Ovary (tissue), 9 donors: ENCODE results near the gene HABP4. TPM values are rescaled to one million over a fixed set of nuclear protein-coding genes. Genes with fewer than 3 reads are reported as not detected.
A peak's percentile ranks its signal among the peaks of the same experiment; 100 is the strongest.

Experiments used
- DNase-seq, 5 donors: peaks; one replicate each; pipeline ENCODE4 v3.0.0-alpha.2; 2019 to 2020
- H3K27ac ChIP-seq, 2 donors: fragments of 200-600 bp; one replicate each; pipeline versions ENCODE4 v1.5.1 to v1.8.0; 2019 to 2022
- H3K27me3 ChIP-seq: fragments of 200-600 bp; one replicate; pipeline ENCODE4 v1.8.0; 2022
- H3K36me3 ChIP-seq: fragments of 200-600 bp; sonication (generic); one replicate; pipeline ENCODE4 v1.5.1; 2019
- H3K4me1 ChIP-seq: one replicate; pipeline ENCODE4 v1.8.1; 2013; ENCODE audit warnings: mild to moderate bottlenecking, moderate library complexity; ENCODE audit not compliant: insufficient read depth
- H3K4me3 ChIP-seq: fragments of 200-600 bp; sonication (generic); one replicate; pipeline ENCODE4 v1.5.1; 2017
- H3K9me3 ChIP-seq, 2 donors: fragments of 200-600 bp in 1 of 2; sonication (generic) in 1 of 2; one replicate each; pipeline versions ENCODE4 v1.5.1 to v1.8.1; 2013 to 2019; ENCODE audit warnings: mild to moderate bottlenecking in 1 of 2, moderate library complexity in 1 of 2
- CTCF ChIP-seq, 3 donors: fragments of 450-650 bp in 2 of 3; fragments of 200-600 bp in 1 of 3; IDR thresholded peaks; one replicate each; pipeline versions ENCODE4 v1.5.1 to v1.8.0; 2016 to 2022; ENCODE audit warnings: antibody characterized with exemption in 3 of 3, mild to moderate bottlenecking in 1 of 3
- EP300 ChIP-seq: sonication (generic); formaldehyde crosslinking; IDR thresholded peaks from one replicate; pipeline ENCODE4 v1.6.1; 2017; ENCODE audit warnings: antibody characterized with exemption
- POLR2A ChIP-seq: fragments of 450-650 bp; IDR thresholded peaks from one replicate; pipeline ENCODE4 v1.6.1; 2017; ENCODE audit warnings: antibody characterized with exemption, mild to moderate bottlenecking, moderate library complexity
- WGBS, 3 donors: extraction: QIAGEN DNeasy Blood & Tissue Kit in 1 of 3; methylation state at CpG; one replicate each; pipeline versions ENCODE4 v1.1.5 to v1.1.7; 2013 to 2017; 5-methylcytosine and 5-hydroxymethylcytosine counted together
- intact Hi-C, 4 donors: fragments of 100-400 bp; cut with DNase I; formaldehyde crosslinking; loops; one replicate each; pipeline versions ENCODE4 v1.11.0 to v1.15.1; 2022 to 2023
- polyA plus RNA-seq, 2 donors: library from polyadenylated mRNA; stranded (reverse); fragments of 200-250 nt in 1 of 2; fragments of 350-450 nt in 1 of 2; fragmentation: Illumina TruSeq in 1 of 2; extraction: RNeasy Lipid Tissue Mini Kit (QIAGEN cat#74804) in 1 of 2; gene quantifications; one replicate each; pipeline ENCODE4 v1.2.3, GENCODE V29; 2013 to 2014
- total RNA-seq, 7 donors: library from RNA; depleted of rRNA in 2 of 7; stranded (reverse); fragments of >200 nt in 2 of 7; fragmentation: NEBNext Ultra II Directional in 3 of 7; extraction: Animal tissue kit (Norgen Biotek cat#: 25700) in 3 of 7; gene quantifications; one replicate each; pipeline versions ENCODE4 v1.1.0 to v1.2.4, GENCODE V29; 2016 to 2023
- donor health status: DM: no; HTN: no; CAD: no; lungs with moderate emphysema.
- donor health status: DM: no; HTN: no; CAD: no.
- donor health status: Bipolar disorder and iron deficiency.
- donor health status: DM: yes; HTN: yes; CAD: no.
- donor health status: DM: no; HTN: no; CAD: no.
- donor health status: DM: yes; HTN: yes; CAD: no.

Gene HABP4
- total and polyA plus RNA-seq, 9 donors = 10.3 to 23.4 (median 19.2) TPM

GRCh38 chr9:96417661-96418082, 32.3 kb upstream of the HABP4 start:
- no peaks in the 10 kb centered on the region for H3K27me3 ChIP-seq
- peaks cover 8% of the 10 kb centered on the region for H3K4me1 ChIP-seq
- peak overlapping the region; percentile 94 to 96 for H3K27ac ChIP-seq
- no peaks in the 10 kb centered on the region for H3K9me3 ChIP-seq
- peak in 3 of 5 donors; percentile 20 to 53 (median 38) for DNase-seq
- H3K4me3 ChIP-seq = peak overlapping the region; percentile 74
- TF ChIP-seq CTCF (IDR thresholded peaks at IDR 0.05) (no peak), POLR2A (no peak), EP300 (no peak)
- WGBS, 3 donors = 0 to 1% (median 0%) methylated on average over 17 to 62 of the region's 62 CpGs
- intact Hi-C loops = loop anchor here in 1 of 4 donors (10.0 kb wide), 1 partner anchor 247 kb away; no protein-coding TSS in a partner anchor
- H3K36me3 ChIP-seq = no peaks in the 10 kb centered on the region

GRCh38 chr9:96418083-96418919, 31.7 kb upstream of the HABP4 start, which contains the start of gene ZNF367:
ZNF367 (minus strand) TSS chr9:96418370; CDS start chr9:96418032, 338 bp downstream.
- peak; percentile 95 to 97 (median 96) for DNase-seq
- no peaks in the 10 kb centered on the region for H3K9me3 ChIP-seq
- peak within 1 kb of the TSS; percentile 74 for H3K4me3 ChIP-seq
- H3K27ac ChIP-seq = peak within 1 kb of the TSS; percentile 95 to 96
- peaks cover 8% of the 10 kb centered on the region for H3K4me1 ChIP-seq
- 0% methylated on average over 56 to 100 of the region's 100 CpGs for WGBS, 3 donors
- H3K36me3 ChIP-seq = no peaks in the 10 kb centered on the region
- intact Hi-C loops = loop anchor here in 1 of 4 donors (10.0 kb wide), 1 partner anchor 246 kb away; no protein-coding TSS in a partner anchor
- H3K27me3 ChIP-seq = no peaks in the 10 kb centered on the region
- no peak for TF ChIP-seq POLR2A
- no peak for TF ChIP-seq CTCF (IDR thresholded peaks at IDR 0.05)
- TF ChIP-seq EP300 = no peak

- no peaks in the 10 kb centered on the region for H3K27me3 ChIP-seq
- no peaks in the 10 kb centered on the region for H3K9me3 ChIP-seq
- peaks cover 8% of the 10 kb centered on the region for H3K4me1 ChIP-seq
- H3K27ac ChIP-seq = peak overlapping the region; percentile 95 to 96
- intact Hi-C loops = loop anchor here in 1 of 4 donors (10.0 kb wide), 1 partner anchor 246 kb away; no protein-coding TSS in a partner anchor
- 0% methylated on average over 30 to 58 of the region's 58 CpGs for WGBS, 3 donors
- peak overlapping the region; percentile 74 for H3K4me3 ChIP-seq
- TF ChIP-seq CTCF (IDR thresholded peaks at IDR 0.05) = no peak
- no peak for TF ChIP-seq POLR2A
- no peak for TF ChIP-seq EP300
- no peaks in the 10 kb centered on the region for H3K36me3 ChIP-seq
- DNase-seq = peak in 3 of 5 donors; percentile 51 to 74 (median 61)
Observed at GRCh38 chr9:96418920-96419690, 30.9 kb upstream of the HABP4 start.

- WGBS, 3 donors = 29 to 38% (median 33%) methylated on average over 2 of the region's 2 CpGs
- H3K4me3 ChIP-seq = no peak overlapping the region
Observed at GRCh38 chr9:96419691-96419969, 30.3 kb upstream of the HABP4 start.

More at GRCh38 chr9:96419691-96419969, 30.3 kb upstream of the HABP4 start:
- Histone ChIP-seq H3K36me3 (no peaks in the 10 kb centered on the region), H3K9me3 (no peaks in the 10 kb centered on the region), H3K4me1 (peaks cover 8% of the 10 kb centered on the region), H3K27ac (peak overlapping the region in 1 of 2 donors; percentile 96), H3K27me3 (no peaks in the 10 kb centered on the region)
- intact Hi-C loops = loop anchor here in 1 of 4 donors (10.0 kb wide), 1 partner anchor 245 kb away; no protein-coding TSS in a partner anchor
- no peak for TF ChIP-seq CTCF (IDR thresholded peaks at IDR 0.05)
- TF ChIP-seq POLR2A = no peak
- no peak for TF ChIP-seq EP300
- no peak for DNase-seq
